ENCODE measurements around the gene KLRC4. TPM values are rescaled to one million over a fixed set of nuclear protein-coding genes. Genes with fewer than 3 reads are reported as not detected.

The KLRC4 gene
- total RNA-seq, 1 experiment from 2014 or later = 2.1 TPM

Other genes starting within 250 kb of the KLRC4 start
- gene OLR1, start 237.6 kb downstream of the KLRC4 start, total RNA-seq (2021; ENCODE audit: unreplicated experiment) = 0.12 TPM
- gene TMEM52B, start 230.7 kb downstream of the KLRC4 start, total RNA-seq (2021; ENCODE audit: unreplicated experiment) = not detected
- 35.5 TPM for gene GABARAPL1, start 196.9 kb downstream of the KLRC4 start, total RNA-seq (2021; ENCODE audit: unreplicated experiment)
- gene KLRD1, start 101.9 kb downstream of the KLRC4 start, total RNA-seq (2021; ENCODE audit: unreplicated experiment) = 0.27 TPM
- gene KLRK1, start 19.7 kb downstream of the KLRC4 start, total RNA-seq (2021; ENCODE audit: unreplicated experiment) = 2.3 TPM
- gene KLRC3, start 10.8 kb upstream of the KLRC4 start, total RNA-seq (2021; ENCODE audit: unreplicated experiment) = 1.8 TPM
- 7.5 TPM for gene KLRC2, start 26.3 kb upstream of the KLRC4 start, total RNA-seq (2021; ENCODE audit: unreplicated experiment)
- gene KLRC1, start 43.6 kb upstream of the KLRC4 start, total RNA-seq (2021; ENCODE audit: unreplicated experiment) = not detected
- gene EIF2S3B, start 96.1 kb upstream of the KLRC4 start, total RNA-seq (2021; ENCODE audit: unreplicated experiment) = 1.0 TPM
- 55.8 TPM for gene MAGOHB, start 203.9 kb upstream of the KLRC4 start, total RNA-seq (2021; ENCODE audit: unreplicated experiment)

All from HCT116 (cell line).